Nephron (organoid): ENCODE data around the gene KAZALD1.

Source experiments
- H3K27ac Mint-ChIP-seq, 3 experiments: 2 replicates each; pipeline ENCODE4 v1.8.0; 2020; ENCODE audit warnings: mixed read lengths in 3 of 3, mild to moderate bottlenecking in 2 of 3, moderate library complexity in 1 of 3
- H3K27me3 Mint-ChIP-seq: 2 replicates; pipeline ENCODE4 v1.8.0; 2021; ENCODE audit warnings: low read depth, mild to moderate bottlenecking, moderate library complexity, mixed read lengths
- H3K36me3 Mint-ChIP-seq: 2 replicates; pipeline ENCODE4 v1.8.0; 2020; ENCODE audit warnings: low read depth, mixed read lengths
- H3K4me1 Mint-ChIP-seq: 2 replicates; pipeline ENCODE4 v1.8.0; 2020; ENCODE audit warnings: mixed read lengths
- H3K4me3 Mint-ChIP-seq, 3 experiments: 2 replicates each; pipeline ENCODE4 v1.8.0; 2020; ENCODE audit warnings: mild to moderate bottlenecking in 3 of 3, mixed read lengths in 3 of 3, moderate library complexity in 2 of 3
- H3K9me3 Mint-ChIP-seq: 2 replicates; pipeline ENCODE4 v1.8.0; 2020; ENCODE audit warnings: mixed read lengths
- CTCF ChIP-seq, 3 experiments: fragments of 200-600 bp; sonication (generic); IDR thresholded peaks; one replicate each; pipeline ENCODE4 v1.5.0; 2021; ENCODE audit warnings: antibody characterized with exemption in 3 of 3; ENCODE audit not compliant: unreplicated experiment in 3 of 3

Gene KAZALD1

GRCh38 chr10:101080933-101081931, 19.4 kb downstream of the KAZALD1 start:
- Mint-ChIP-seq H3K36me3 (no peaks in the 10 kb centered on the region), H3K27me3 (peaks cover 87% of the 10 kb centered on the region), H3K4me1 (no peaks in the 10 kb centered on the region), H3K4me3 (no peak overlapping the region), H3K9me3 (no peaks in the 10 kb centered on the region), H3K27ac (no peak overlapping the region)
- TF ChIP-seq CTCF (IDR thresholded peaks at IDR 0.05; ENCODE audit: unreplicated experiment in 3 of 3) = no peak

- Mint-ChIP-seq H3K27me3 (peaks cover 95% of the 10 kb centered on the region), H3K4me1 (no peaks in the 10 kb centered on the region), H3K9me3 (no peaks in the 10 kb centered on the region), H3K27ac (no peak overlapping the region), H3K4me3 (no peak overlapping the region), H3K36me3 (no peaks in the 10 kb centered on the region)
- no peak for TF ChIP-seq CTCF (IDR thresholded peaks at IDR 0.05; ENCODE audit: unreplicated experiment in 3 of 3)
Measured at GRCh38 chr10:101085846-101086245, 24.1 kb downstream of the KAZALD1 start.

GRCh38 chr10:101087376-101087775, 25.6 kb downstream of the KAZALD1 start:
- H3K4me1 Mint-ChIP-seq = peaks cover 9% of the 10 kb centered on the region
- no peak overlapping the region for H3K4me3 Mint-ChIP-seq
- no peaks in the 10 kb centered on the region for H3K36me3 Mint-ChIP-seq
- H3K27ac Mint-ChIP-seq = no peak overlapping the region
- TF ChIP-seq CTCF (IDR thresholded peaks at IDR 0.05; ENCODE audit: unreplicated experiment in 3 of 3) = no peak
- H3K27me3 Mint-ChIP-seq = peaks cover 98% of the 10 kb centered on the region
- H3K9me3 Mint-ChIP-seq = no peaks in the 10 kb centered on the region

- no peak for TF ChIP-seq CTCF (IDR thresholded peaks at IDR 0.05; ENCODE audit: unreplicated experiment in 3 of 3)
- Mint-ChIP-seq H3K4me3 (no peak overlapping the region), H3K9me3 (no peaks in the 10 kb centered on the region), H3K27me3 (peaks cover 96% of the 10 kb centered on the region), H3K36me3 (no peaks in the 10 kb centered on the region), H3K27ac (no peak overlapping the region), H3K4me1 (peaks cover 13% of the 10 kb centered on the region)
Measured at GRCh38 chr10:101087965-101088364, 26.2 kb downstream of the KAZALD1 start.

- Mint-ChIP-seq H3K9me3 (no peaks in the 10 kb centered on the region), H3K4me3 (no peak overlapping the region), H3K4me1 (peaks cover 25% of the 10 kb centered on the region), H3K36me3 (no peaks in the 10 kb centered on the region), H3K27ac (no peak overlapping the region), H3K27me3 (peaks cover 80% of the 10 kb centered on the region)
- no peak for TF ChIP-seq CTCF (IDR thresholded peaks at IDR 0.05; ENCODE audit: unreplicated experiment in 3 of 3)
Measured at GRCh38 chr10:101089520-101090299, 27.9 kb downstream of the KAZALD1 start.
